Tibial artery (tissue), 4 donors: ENCODE measurements around the gene KIRREL3.

ENCODE experiments used
- DNase-seq, 2 donors: peaks; one replicate each; pipeline ENCODE4 v3.0.0-alpha.2; 2019
- H3K27ac ChIP-seq, 2 donors: fragments of 200-600 bp; sonication (generic) in 1 of 2; 1 replicate in 1 of 2; 2 replicates in 1 of 2; pipeline ENCODE4 v1.5.1; 2018 to 2019; ENCODE audit warnings: mild to moderate bottlenecking in 1 of 2
- H3K27me3 ChIP-seq, 2 donors: fragments of 200-600 bp; sonication (generic) in 1 of 2; one replicate each; pipeline versions ENCODE4 v1.5.1 to v1.6.0; 2016 to 2019
- H3K36me3 ChIP-seq, 3 donors: fragments of 200-600 bp; sonication (generic) in 2 of 3; one replicate each; pipeline ENCODE4 v1.5.1; 2016 to 2019; ENCODE audit warnings: mild to moderate bottlenecking in 2 of 3
- H3K4me1 ChIP-seq, 4 donors: fragments of 200-600 bp; sonication (generic) in 2 of 4; 1 replicate in 3 of 4; 2 replicates in 1 of 4; pipeline ENCODE4 v1.5.1; 2016 to 2019
- H3K4me3 ChIP-seq, 2 donors: fragments of 200-600 bp; sonication (generic) in 1 of 2; 1 replicate in 1 of 2; 2 replicates in 1 of 2; pipeline ENCODE4 v1.5.1; 2018 to 2019; ENCODE audit warnings: mild to moderate bottlenecking in 2 of 2
- H3K9me3 ChIP-seq, 3 donors: fragments of 200-600 bp; sonication (generic) in 1 of 3; one replicate each; pipeline ENCODE4 v1.5.1; 2016 to 2019
- intact Hi-C: fragments of 100-400 bp; cut with DNase I; formaldehyde crosslinking; loops from one replicate; pipeline ENCODE4 v1.15.0; 2023; ENCODE audit warnings: low total_unique reads
- TF ChIP-seq, protein P1 (sequence below), 2 experiments: fragments of 200-600 bp in 1 of 2; fragments of 450-650 bp in 1 of 2; IDR thresholded peaks; one replicate each; pipeline ENCODE4 v1.5.1; 2017 to 2019; ENCODE audit warnings: antibody characterized with exemption in 2 of 2, mild to moderate bottlenecking in 1 of 2, moderate library complexity in 1 of 2

The KIRREL3 gene

DNA sequence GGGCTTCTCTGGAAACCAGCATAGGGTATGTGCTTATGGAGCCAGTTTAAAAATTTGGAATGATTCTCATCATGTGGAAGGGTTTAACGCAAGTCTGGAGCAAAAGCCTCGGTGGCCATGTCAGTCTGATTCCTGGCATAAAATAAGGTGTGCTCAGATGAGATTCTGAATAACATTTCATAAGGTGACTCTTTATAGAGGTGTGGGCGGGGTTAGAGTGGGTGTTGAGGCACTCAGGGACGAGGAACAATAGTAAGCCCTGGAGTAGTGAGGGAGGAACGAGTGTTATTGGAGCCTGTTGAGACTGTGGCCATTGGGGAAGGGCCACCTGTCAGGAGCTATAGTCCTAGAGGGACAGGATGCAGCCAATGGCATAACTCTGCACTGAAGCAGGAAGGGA, 13.0 kb upstream of the KIRREL3 start:
- Histone ChIP-seq H3K9me3 (no peaks in the 10 kb centered on the region), H3K4me1 (no peaks in the 10 kb centered on the region), H3K27me3 (peaks cover 0 to 14% of the 10 kb centered on the region in 2 donors), H3K27ac (no peak overlapping the region), H3K36me3 (no peaks in the 10 kb centered on the region), H3K4me3 (no peak overlapping the region)
- DNase-seq = no peak
- TF ChIP-seq, protein P1, sequence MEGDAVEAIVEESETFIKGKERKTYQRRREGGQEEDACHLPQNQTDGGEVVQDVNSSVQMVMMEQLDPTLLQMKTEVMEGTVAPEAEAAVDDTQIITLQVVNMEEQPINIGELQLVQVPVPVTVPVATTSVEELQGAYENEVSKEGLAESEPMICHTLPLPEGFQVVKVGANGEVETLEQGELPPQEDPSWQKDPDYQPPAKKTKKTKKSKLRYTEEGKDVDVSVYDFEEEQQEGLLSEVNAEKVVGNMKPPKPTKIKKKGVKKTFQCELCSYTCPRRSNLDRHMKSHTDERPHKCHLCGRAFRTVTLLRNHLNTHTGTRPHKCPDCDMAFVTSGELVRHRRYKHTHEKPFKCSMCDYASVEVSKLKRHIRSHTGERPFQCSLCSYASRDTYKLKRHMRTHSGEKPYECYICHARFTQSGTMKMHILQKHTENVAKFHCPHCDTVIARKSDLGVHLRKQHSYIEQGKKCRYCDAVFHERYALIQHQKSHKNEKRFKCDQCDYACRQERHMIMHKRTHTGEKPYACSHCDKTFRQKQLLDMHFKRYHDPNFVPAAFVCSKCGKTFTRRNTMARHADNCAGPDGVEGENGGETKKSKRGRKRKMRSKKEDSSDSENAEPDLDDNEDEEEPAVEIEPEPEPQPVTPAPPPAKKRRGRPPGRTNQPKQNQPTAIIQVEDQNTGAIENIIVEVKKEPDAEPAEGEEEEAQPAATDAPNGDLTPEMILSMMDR (IDR thresholded peaks at IDR 0.05) = no peak
- intact Hi-C loops = no loop called here

DNA sequence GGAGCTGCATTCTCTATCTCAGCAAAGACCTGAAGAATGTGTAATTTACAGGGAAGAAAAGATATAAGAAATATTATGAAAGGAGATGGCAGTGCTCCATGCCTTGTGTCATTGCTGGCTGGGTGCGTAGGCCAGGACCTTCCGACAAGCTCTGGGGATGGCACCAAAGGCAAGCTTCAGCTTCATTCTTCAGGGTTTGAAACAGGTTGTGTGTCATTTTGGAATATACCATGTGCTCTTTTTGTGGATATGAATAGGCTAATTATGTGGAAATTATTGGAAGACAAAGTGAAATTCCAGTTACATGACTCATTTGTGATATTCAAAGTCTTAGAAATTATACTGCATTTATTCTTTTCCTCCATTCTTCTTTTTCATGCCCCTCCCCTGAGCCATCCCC, 5.7 kb upstream of the KIRREL3 start:
- Histone ChIP-seq H3K4me1 (peaks cover 0 to 10% (median 9%) of the 10 kb centered on the region in 4 donors), H3K27me3 (peaks cover 0 to 53% of the 10 kb centered on the region in 2 donors), H3K27ac (no peak overlapping the region), H3K36me3 (no peaks in the 10 kb centered on the region), H3K9me3 (no peaks in the 10 kb centered on the region), H3K4me3 (no peak overlapping the region)
- DNase-seq = no peak
- TF ChIP-seq, protein P1 (IDR thresholded peaks at IDR 0.05) = no peak
- intact Hi-C loops = no loop called here

DNA sequence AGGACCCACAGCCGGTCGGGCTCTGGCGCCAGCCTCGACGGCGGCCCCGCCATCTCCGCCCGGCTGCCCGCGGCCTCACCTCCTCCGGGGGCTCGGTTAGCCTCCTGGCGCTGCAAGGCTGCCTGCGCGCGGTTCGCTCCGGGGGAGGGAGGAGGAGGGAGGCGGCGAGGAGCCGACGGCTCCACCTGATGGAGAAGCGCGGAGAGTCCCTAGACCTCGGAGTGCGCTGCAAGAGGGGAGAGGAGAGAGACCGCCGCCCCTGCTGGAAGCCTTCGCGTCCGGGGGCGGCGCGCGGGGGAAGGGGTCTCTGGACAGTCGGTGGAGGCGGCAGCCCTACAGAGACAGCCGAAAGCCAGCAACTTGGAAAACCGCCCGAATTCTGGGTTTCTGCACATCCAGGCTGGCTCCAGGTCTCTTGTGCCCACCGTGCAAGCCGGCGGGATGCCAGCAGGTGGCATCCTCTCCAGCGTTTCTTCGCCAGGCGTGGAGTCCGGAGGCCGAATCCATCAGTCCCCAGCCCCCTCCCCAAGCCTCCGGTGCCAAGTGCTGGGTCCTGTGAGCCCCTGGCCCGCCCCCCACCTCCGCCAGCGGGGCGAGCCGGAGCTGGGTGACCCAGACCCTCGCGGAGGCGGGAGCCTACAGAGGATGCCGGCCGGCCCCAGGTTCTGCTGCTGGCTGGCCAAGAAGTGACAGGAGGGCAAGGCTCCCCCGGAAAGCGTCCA, 2.9 kb upstream of the KIRREL3 start:
- Histone ChIP-seq H3K9me3 (no peaks in the 10 kb centered on the region), H3K4me3 (no peak overlapping the region), H3K27me3 (peaks cover 0 to 67% of the 10 kb centered on the region in 2 donors), H3K4me1 (peaks cover 0 to 19% (median 16%) of the 10 kb centered on the region in 4 donors), H3K27ac (no peak overlapping the region), H3K36me3 (no peaks in the 10 kb centered on the region)
- no peak for DNase-seq
- TF ChIP-seq, protein P1 (IDR thresholded peaks at IDR 0.05) = no peak
- intact Hi-C loops = no loop called here

DNA sequence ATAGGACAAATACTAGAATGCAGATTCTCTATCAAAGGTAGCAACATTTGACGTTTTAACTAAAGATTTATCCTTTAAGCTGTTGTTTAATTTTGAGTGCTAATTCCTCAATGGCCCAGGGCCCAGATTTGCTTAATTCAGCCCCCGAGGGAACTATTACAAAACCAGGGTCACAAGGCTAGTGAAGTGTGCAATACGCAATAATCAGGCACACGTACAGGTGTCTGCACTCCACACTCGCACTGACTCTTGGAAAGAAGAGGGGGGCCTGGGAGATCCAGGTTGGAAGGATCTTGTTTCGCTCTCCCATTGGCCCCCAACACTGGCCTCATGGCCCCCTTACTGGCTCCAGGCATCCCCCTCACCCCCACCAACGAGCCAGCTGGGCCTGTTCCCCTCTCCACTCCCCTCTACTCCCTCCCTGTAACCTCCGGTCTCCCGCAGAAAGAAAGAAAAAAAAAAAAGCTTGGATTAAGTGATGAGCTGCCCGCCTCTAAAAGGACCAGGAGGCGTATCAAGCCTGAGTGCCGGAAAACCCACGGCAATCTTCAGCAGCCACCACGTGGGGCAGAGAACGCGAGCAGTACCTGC, 2.2 kb upstream of the KIRREL3 start:
- DNase-seq = no peak
- H3K4me1 ChIP-seq = peaks cover 0 to 19% (median 16%) of the 10 kb centered on the region in 4 donors
- intact Hi-C loops = no loop called here
- no peak overlapping the region for H3K27ac ChIP-seq
- no peak overlapping the region for H3K4me3 ChIP-seq
- TF ChIP-seq, protein P1 (IDR thresholded peaks at IDR 0.05) = no peak
- H3K36me3 ChIP-seq = no peaks in the 10 kb centered on the region
- peaks cover 0 to 70% of the 10 kb centered on the region in 2 donors for H3K27me3 ChIP-seq
- H3K9me3 ChIP-seq = no peaks in the 10 kb centered on the region

DNA sequence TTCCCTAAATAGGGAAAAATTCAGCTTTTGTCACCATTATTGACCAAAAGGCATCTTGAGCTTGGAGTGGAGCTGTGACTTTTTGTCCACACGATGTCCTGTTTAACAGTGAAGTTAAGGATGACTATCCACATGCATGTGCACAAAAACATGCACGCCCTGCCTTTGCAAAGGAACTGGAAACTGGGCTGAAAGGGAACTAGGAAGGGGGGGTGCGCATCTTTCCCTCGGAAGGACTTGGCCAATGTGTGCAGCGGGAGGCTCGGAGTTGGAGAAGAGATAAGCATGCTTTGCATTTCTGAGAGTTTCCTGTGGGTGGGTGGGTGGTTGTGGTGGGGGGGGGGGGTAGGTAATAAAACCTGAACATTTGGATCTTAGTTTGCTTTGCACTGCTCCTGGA, 411 bp upstream of the KIRREL3 start:
- no peaks in the 10 kb centered on the region for H3K9me3 ChIP-seq
- intact Hi-C loops = no loop called here
- TF ChIP-seq, protein P1 (IDR thresholded peaks at IDR 0.05) = no peak
- H3K4me3 ChIP-seq = no peak overlapping the region
- H3K4me1 ChIP-seq = peaks cover 0 to 19% (median 16%) of the 10 kb centered on the region in 4 donors
- H3K27me3 ChIP-seq = peaks cover 0 to 83% of the 10 kb centered on the region in 2 donors
- no peak for DNase-seq
- H3K36me3 ChIP-seq = no peaks in the 10 kb centered on the region
- no peak overlapping the region for H3K27ac ChIP-seq
